ENCODE results near the gene GTF2I.

Gene GTF2I

GRCh38 chr7:74633451-74633921 is 24.0 kb upstream of the GTF2I start:
- TF ChIP-seq ZNF8 (CRISPR knock-in tag; IDR thresholded peaks at IDR 0.05) (no peak), GLIS3 (CRISPR knock-in tag; IDR thresholded peaks at IDR 0.05) (no peak), CSRNP3 (CRISPR knock-in tag; IDR thresholded peaks at IDR 0.05) (no peak), ISL1 (CRISPR knock-in tag; IDR thresholded peaks at IDR 0.05) (no peak), RARB (CRISPR knock-in tag; IDR thresholded peaks at IDR 0.05) (no peak), BACH2 (CRISPR knock-in tag; IDR thresholded peaks at IDR 0.05; ENCODE audit: borderline replicate concordance) (no peak), OSR1 (CRISPR knock-in tag; IDR thresholded peaks at IDR 0.05) (no peak), ZFP3 (CRISPR knock-in tag; IDR thresholded peaks at IDR 0.05) (no peak), ZC3H10 (CRISPR knock-in tag; IDR thresholded peaks at IDR 0.05) (no peak), PATZ1 (CRISPR knock-in tag; IDR thresholded peaks at IDR 0.05; ENCODE audit: borderline replicate concordance) (no peak), CSDC2 (CRISPR knock-in tag; IDR thresholded peaks at IDR 0.05) (no peak), CREB5 (CRISPR knock-in tag; IDR thresholded peaks at IDR 0.05; ENCODE audit: low read depth) (no peak), ESRRG (CRISPR knock-in tag; IDR thresholded peaks at IDR 0.05) (no peak), SNAI2 (CRISPR knock-in tag; IDR thresholded peaks at IDR 0.05) (no peak), TOX (CRISPR knock-in tag; IDR thresholded peaks at IDR 0.05; ENCODE audit: borderline replicate concordance) (no peak)
- no peak for ATAC-seq

GRCh38 chr7:74637745-74638144 is 19.8 kb upstream of the GTF2I start:
- ATAC-seq: no peak
- no peak for TF ChIP-seq CSDC2 (CRISPR knock-in tag; IDR thresholded peaks at IDR 0.05)
- TF ChIP-seq TCF4 (CRISPR knock-in tag; IDR thresholded peaks at IDR 0.05; ENCODE audit: borderline replicate concordance): no peak
- no peak for TF ChIP-seq OSR1 (CRISPR knock-in tag; IDR thresholded peaks at IDR 0.05)
- no peak for TF ChIP-seq ZNF8 (CRISPR knock-in tag; IDR thresholded peaks at IDR 0.05)
- TF ChIP-seq CREB5 (CRISPR knock-in tag; IDR thresholded peaks at IDR 0.05; ENCODE audit: low read depth): no peak
- no peak for TF ChIP-seq TSHZ2 (CRISPR knock-in tag; IDR thresholded peaks at IDR 0.05)
- no peak for TF ChIP-seq RARB (CRISPR knock-in tag; IDR thresholded peaks at IDR 0.05)
- no peak for TF ChIP-seq PPARA (CRISPR knock-in tag; IDR thresholded peaks at IDR 0.05; ENCODE audit: borderline replicate concordance)
- TF ChIP-seq ESRRG (CRISPR knock-in tag; IDR thresholded peaks at IDR 0.05): no peak
- no peak for TF ChIP-seq ISL1 (CRISPR knock-in tag; IDR thresholded peaks at IDR 0.05)
- no peak for TF ChIP-seq ARNTL (CRISPR knock-in tag; IDR thresholded peaks at IDR 0.05; ENCODE audit: borderline replicate concordance, low read depth)
- TF ChIP-seq ZC3H10 (CRISPR knock-in tag; IDR thresholded peaks at IDR 0.05): no peak
- no peak for TF ChIP-seq ZFP30 (CRISPR knock-in tag; IDR thresholded peaks at IDR 0.05)
- no peak for TF ChIP-seq GLIS3 (CRISPR knock-in tag; IDR thresholded peaks at IDR 0.05)
- no peak for TF ChIP-seq TOX (CRISPR knock-in tag; IDR thresholded peaks at IDR 0.05; ENCODE audit: borderline replicate concordance)

GRCh38 chr7:74650055-74650454 is 7.5 kb upstream of the GTF2I start:
- peak; percentile 84 for ATAC-seq
